Esophagus squamous epithelium (tissue), 4 donors: ENCODE data around the gene ATAT1.

Experiments
- POLR2A ChIP-seq, 4 donors: fragments of 450-650 bp; IDR thresholded peaks; one replicate each; pipeline ENCODE4 v1.6.1; 2017; ENCODE audit warnings: antibody characterized with exemption in 4 of 4, mild to moderate bottlenecking in 4 of 4, moderate library complexity in 3 of 4
- TF ChIP-seq, protein P1 (sequence below), 6 experiments: fragments of 450-650 bp in 4 of 6; fragments of 200-600 bp in 2 of 6; sonication (generic) in 2 of 6; IDR thresholded peaks; one replicate each; pipeline ENCODE4 v1.5.1; 2016 to 2019; ENCODE audit warnings: antibody characterized with exemption in 6 of 6, mild to moderate bottlenecking in 4 of 6, moderate library complexity in 4 of 6

DNA sequence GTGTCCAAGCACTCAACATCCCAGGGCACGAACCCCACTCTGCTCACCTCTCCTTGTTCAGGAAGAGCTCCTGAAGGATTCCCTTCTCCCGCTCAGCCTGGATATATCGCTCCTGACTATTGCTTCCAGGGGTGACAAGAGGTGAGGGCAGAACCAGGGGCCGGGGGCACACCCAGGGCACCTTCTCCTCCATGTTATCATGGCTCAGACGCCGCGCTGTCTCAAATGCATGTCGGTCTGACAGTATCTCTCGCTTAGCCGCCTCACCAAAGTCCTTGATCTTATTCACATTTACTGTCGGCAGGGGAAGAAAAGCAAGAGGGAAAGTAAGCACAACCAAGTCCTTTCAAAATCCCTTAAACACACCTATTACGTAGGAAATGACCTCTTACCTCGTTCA lies 22.7 kb upstream of the ATAT1 start:
- TF ChIP-seq, protein P1, sequence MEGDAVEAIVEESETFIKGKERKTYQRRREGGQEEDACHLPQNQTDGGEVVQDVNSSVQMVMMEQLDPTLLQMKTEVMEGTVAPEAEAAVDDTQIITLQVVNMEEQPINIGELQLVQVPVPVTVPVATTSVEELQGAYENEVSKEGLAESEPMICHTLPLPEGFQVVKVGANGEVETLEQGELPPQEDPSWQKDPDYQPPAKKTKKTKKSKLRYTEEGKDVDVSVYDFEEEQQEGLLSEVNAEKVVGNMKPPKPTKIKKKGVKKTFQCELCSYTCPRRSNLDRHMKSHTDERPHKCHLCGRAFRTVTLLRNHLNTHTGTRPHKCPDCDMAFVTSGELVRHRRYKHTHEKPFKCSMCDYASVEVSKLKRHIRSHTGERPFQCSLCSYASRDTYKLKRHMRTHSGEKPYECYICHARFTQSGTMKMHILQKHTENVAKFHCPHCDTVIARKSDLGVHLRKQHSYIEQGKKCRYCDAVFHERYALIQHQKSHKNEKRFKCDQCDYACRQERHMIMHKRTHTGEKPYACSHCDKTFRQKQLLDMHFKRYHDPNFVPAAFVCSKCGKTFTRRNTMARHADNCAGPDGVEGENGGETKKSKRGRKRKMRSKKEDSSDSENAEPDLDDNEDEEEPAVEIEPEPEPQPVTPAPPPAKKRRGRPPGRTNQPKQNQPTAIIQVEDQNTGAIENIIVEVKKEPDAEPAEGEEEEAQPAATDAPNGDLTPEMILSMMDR (IDR thresholded peaks at IDR 0.05) = no peak
- no peak for TF ChIP-seq POLR2A (IDR thresholded peaks at IDR 0.05)
